ENCODE data around the gene RREB1. TPM values are rescaled to one million over a fixed set of nuclear protein-coding genes. Genes with fewer than 3 reads are reported as not detected.

Gene RREB1
- total and polyA plus RNA-seq, 2 donors (not counting 3 experiments of a cell fraction or from before 2014, with no cell fraction given) = 3.7 to 33.0 TPM

DNA sequence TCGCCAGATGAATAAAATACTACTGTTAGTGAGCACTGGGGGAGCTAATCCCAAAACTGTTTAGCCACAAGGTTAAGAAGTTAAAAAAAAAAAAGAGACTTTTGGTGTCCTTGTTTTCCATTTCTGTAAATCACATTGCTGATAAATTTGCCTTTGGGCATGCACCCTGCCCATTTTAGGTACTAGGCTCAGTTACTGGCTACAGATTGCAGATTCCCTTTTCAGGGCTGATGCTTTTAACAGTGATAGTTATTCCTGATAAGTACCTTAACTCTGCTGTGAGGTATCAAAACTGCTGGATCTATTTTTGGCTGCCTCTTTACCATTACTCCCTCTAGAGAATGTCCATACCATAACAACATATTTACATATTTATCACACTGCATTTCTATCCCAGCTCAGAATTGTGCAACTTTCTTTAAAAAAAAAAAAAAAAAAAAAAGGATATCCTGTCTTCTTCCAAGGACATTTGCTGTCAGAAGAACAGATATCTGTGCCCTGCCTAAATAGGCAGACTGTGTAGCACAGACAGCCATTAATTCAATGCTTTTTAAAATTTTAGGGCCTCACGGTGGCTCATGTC is 110.7 kb downstream of the RREB1 start:
- H3K9me1 ChIP-seq (replicated peaks; ENCODE audit: control insufficient read depth, extremely low read depth, insufficient read depth, low read length) = no peaks in the 10 kb centered on the region
- peaks cover 0 to 27% of the 10 kb centered on the region in 2 experiments for H3K36me3 ChIP-seq (ENCODE audit: control insufficient read depth in 2 of 2, extremely low read depth in 1 of 2, insufficient read depth in 2 of 2, low read length in 2 of 2)
- TF ChIP-seq, protein P1, sequence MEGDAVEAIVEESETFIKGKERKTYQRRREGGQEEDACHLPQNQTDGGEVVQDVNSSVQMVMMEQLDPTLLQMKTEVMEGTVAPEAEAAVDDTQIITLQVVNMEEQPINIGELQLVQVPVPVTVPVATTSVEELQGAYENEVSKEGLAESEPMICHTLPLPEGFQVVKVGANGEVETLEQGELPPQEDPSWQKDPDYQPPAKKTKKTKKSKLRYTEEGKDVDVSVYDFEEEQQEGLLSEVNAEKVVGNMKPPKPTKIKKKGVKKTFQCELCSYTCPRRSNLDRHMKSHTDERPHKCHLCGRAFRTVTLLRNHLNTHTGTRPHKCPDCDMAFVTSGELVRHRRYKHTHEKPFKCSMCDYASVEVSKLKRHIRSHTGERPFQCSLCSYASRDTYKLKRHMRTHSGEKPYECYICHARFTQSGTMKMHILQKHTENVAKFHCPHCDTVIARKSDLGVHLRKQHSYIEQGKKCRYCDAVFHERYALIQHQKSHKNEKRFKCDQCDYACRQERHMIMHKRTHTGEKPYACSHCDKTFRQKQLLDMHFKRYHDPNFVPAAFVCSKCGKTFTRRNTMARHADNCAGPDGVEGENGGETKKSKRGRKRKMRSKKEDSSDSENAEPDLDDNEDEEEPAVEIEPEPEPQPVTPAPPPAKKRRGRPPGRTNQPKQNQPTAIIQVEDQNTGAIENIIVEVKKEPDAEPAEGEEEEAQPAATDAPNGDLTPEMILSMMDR (IDR thresholded peaks at IDR 0.05; ENCODE audit: extremely low read depth in 1 of 2, insufficient read depth in 1 of 2, low read depth in 1 of 2, low read length in 2 of 2) = no peak
- TF ChIP-seq FOS (IDR thresholded peaks at IDR 0.05; ENCODE audit: borderline replicate concordance, insufficient read depth, low read length) (no peak), MYC (IDR thresholded peaks at IDR 0.05; ENCODE audit: low read depth, low read length) (no peak), JUN (IDR thresholded peaks at IDR 0.05; ENCODE audit: borderline replicate concordance, insufficient read depth, insufficient read length, low read depth) (no peak), POLR2A (IDR thresholded peaks at IDR 0.05; ENCODE audit: low read depth, low read length) (no peak), EZH2 (IDR thresholded peaks at IDR 0.05; ENCODE audit: borderline replicate concordance, low read depth, low read length, severe bottlenecking) (no peak)
- TF ChIP-seq, protein P2, sequence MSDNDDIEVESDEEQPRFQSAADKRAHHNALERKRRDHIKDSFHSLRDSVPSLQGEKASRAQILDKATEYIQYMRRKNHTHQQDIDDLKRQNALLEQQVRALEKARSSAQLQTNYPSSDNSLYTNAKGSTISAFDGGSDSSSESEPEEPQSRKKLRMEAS (IDR thresholded peaks at IDR 0.05; ENCODE audit: insufficient read depth, insufficient read length) = no peak
- intact Hi-C loops (cut with micrococcal nuclease) (no loop called here), dilution Hi-C loops (cut with MboI; ENCODE audit: extremely low pct_ligation_motif_present, low sequenced_read_pairs) (no loop called here)
- no peaks in the 10 kb centered on the region for H3K79me2 ChIP-seq (ENCODE audit: control insufficient read depth, insufficient read depth, low read length)
- DNase-seq (ENCODE audit: low read depth, low spot score) (no peak), FAIRE-seq (no peak)
- no peak overlapping the region for H3K27ac ChIP-seq (ENCODE audit: insufficient read depth, low read depth, low read length)
- H3K4me1 ChIP-seq (ENCODE audit: control insufficient read depth, extremely low read depth, insufficient read depth, low read length) = peaks cover 6% of the 10 kb centered on the region
- no peaks in the 10 kb centered on the region for H4K20me1 ChIP-seq (replicated peaks; ENCODE audit: control insufficient read depth, extremely low read depth, insufficient read depth, low read length)
- BruUV-seq (replicated peaks) = no TSS peak
- no peak overlapping the region for H2AFZ ChIP-seq (ENCODE audit: low read depth, low read length)
- no peaks in the 10 kb centered on the region for H3K27me3 ChIP-seq (ENCODE audit: control insufficient read depth in 2 of 2, insufficient read depth in 2 of 2, low read length in 2 of 2)
- no peaks in the 10 kb centered on the region for H3K9me3 ChIP-seq (replicated peaks; ENCODE audit: control insufficient read depth, insufficient read depth, low read length)
- ChIA-PET POLR2A (no interaction called here), CTCF (interaction anchor here (0.6 to 1.0 kb wide), 4 partner anchors 20 to 522 kb away, joined by 3 to 4 read pairs (median 4); no protein-coding TSS in a partner anchor)
- H3K9ac ChIP-seq (replicated peaks; ENCODE audit: extremely low read depth, insufficient read depth, low read length) = no peak overlapping the region
- no peak overlapping the region for H3K4me3 ChIP-seq (replicated peaks in 1 of 3; ENCODE audit: insufficient read depth in 1 of 3, low read depth in 1 of 3, low read length in 3 of 3)
- H3K4me2 ChIP-seq (ENCODE audit: insufficient read depth, low read length) = no peak overlapping the region

All from endothelial cell of umbilical vein (primary cell).